Measurements from ENCODE around the gene UBE2V1.

- TF ChIP-seq EZH2 (IDR thresholded peaks at IDR 0.05; ENCODE audit: low read length, unreplicated experiment) (no peak), EZH2phosphoT487 (IDR thresholded peaks at IDR 0.05; ENCODE audit: borderline replicate concordance, low read length) (no peak)
- TF ChIP-seq, protein P1, sequence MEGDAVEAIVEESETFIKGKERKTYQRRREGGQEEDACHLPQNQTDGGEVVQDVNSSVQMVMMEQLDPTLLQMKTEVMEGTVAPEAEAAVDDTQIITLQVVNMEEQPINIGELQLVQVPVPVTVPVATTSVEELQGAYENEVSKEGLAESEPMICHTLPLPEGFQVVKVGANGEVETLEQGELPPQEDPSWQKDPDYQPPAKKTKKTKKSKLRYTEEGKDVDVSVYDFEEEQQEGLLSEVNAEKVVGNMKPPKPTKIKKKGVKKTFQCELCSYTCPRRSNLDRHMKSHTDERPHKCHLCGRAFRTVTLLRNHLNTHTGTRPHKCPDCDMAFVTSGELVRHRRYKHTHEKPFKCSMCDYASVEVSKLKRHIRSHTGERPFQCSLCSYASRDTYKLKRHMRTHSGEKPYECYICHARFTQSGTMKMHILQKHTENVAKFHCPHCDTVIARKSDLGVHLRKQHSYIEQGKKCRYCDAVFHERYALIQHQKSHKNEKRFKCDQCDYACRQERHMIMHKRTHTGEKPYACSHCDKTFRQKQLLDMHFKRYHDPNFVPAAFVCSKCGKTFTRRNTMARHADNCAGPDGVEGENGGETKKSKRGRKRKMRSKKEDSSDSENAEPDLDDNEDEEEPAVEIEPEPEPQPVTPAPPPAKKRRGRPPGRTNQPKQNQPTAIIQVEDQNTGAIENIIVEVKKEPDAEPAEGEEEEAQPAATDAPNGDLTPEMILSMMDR (conservative IDR thresholded peaks at IDR 0.05; ENCODE audit: low read depth, low read length) = no peak
Observed at GRCh38 chr20:50065325-50065615, 47.7 kb downstream of the UBE2V1 start.
